ENCODE measurements around the gene GNG12.

GNG12 gene

GRCh38 chr1:67812226-67812625 lies 21.0 kb downstream of the GNG12 start:
- no peak for DNase-seq

GRCh38 chr1:67811781-67812180 lies 21.5 kb downstream of the GNG12 start:
- DNase-seq, result no peak

- no peak for DNase-seq
Observed at GRCh38 chr1:67809887-67810286, 23.4 kb downstream of the GNG12 start.

DNA sequence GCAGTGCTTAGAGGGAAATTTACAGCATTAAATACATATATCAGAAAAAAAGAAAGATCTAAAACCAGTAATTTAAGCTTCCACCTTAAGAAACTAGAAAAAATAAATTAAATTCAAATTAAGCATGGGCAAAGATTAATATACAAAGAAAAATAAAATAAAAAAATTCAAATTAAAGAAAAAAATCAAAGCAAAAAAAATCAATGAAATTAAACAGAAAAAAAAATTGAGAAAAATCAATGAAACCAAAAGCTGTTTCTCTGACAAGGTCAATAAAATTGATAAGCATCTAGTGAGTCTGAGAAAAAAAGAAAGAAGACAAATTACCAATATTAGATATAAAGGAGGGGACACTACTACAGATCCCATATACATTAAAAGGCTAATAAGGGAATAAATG lies 26.0 kb downstream of the GNG12 start:
- no peak for DNase-seq

DNA sequence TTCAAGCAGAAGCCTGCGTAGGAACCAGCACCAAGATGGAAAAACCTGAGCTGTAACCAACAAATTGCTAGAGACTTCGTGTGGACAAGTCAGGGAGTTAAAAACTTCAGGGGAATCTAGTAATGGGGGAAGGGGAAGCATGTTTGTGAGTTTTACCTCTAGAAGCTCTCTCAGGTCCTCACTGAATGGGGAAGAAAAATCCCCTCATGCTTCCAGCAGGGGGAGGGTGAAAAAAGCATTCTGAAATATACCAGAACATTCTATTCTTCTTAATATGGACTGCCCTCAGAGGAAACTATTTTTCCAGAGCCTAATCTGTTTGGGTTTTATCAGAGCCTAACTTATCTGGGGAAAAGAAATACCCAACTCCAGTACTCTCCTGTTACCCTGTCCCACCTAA lies 28.6 kb downstream of the GNG12 start:
- no peak for DNase-seq

- DNase-seq, result no peak
Observed at GRCh38 chr1:67803380-67804279, 29.6 kb downstream of the GNG12 start.

GRCh38 chr1:67802565-67802964 lies 30.7 kb downstream of the GNG12 start:
- DNase-seq, result no peak

GRCh38 chr1:67801903-67802302 lies 31.4 kb downstream of the GNG12 start:
- DNase-seq, result no peak

DNA sequence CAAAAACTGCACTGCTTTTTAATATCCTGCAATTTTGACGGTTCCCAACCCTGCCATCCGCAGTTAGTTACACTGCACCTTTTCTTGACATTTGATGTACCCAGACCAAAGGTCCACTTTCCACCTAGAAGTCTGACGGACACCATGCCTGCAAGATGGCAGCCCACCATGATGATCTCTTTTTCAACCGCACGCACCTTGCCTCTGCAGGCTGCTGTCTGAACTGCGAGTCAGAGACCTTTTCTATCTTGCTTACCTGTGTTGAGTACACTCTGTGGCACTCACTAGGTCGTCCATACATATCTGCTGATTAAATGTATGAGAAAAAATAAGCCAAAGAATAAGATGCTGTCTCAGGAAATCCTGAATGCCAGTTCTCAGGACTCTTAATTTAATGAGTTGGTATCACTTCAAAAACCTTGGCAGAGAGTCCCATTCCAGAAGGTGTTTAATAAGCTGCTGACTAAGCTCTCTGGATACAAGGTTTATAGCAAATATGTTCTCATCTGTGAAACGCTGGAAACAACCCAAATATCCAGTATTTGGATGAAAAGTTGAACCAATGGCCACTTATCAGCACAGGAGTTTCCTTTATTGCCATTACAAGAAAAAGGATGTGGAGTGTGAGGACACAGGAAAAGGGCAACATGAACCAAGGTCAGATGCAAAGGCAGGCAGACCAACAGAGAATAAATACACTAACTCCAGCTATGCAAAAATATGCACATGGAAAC lies 37.9 kb downstream of the GNG12 start:
- no peak for DNase-seq

DNA sequence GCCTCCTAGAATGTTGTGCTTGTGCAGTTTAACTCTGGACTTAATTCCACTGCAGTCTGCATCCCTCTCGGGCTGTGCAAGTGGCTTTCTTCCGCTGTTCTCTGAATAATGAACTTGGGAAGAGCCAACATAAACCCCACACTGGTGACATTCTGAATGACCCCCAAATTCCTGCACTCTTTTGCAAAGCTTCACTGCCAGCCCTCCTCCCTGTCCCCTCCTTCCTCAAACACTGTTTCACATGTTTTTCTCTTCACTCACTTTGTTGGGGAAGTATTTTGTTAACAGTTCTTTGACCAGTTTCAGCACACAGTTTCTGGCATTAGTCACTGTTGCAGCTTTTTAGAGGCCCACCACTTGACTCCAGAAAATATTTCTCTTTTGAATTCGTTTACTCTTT lies 39.7 kb downstream of the GNG12 start:
- DNase-seq, result no peak

DNA sequence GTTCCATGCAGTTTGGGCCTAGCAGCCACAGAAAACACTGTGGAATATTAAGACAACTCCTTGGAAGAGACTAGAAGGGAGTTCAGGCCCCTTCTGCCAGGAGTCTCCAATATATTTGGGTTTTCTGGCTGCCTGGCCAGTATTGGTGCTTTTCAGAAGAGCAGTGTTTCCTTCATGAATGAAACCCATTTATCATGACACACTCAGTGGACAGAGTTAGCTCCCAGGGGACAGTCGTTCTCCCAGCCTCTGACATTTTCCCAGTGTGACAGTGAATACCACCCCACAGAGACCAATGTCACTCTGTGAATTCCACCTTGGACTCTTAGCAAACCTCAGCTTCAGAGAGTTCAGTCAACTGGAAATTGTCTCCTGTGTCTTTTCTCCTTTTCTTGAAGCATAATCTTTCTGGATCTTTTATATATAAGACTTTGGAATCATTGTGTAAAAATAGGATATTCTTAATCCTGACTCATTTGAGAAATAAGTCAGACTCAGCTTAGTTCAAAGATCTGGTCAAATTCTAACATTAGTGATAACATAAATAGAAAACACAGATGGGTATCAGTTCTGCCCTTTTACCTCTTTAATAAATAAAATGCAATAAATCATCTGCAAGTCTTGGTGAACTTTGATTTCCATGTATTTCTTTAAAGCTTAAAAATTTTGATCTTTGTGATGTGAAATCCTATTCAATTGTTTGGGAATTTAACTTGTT lies 40.4 kb downstream of the GNG12 start:
- DNase-seq, result no peak

- no peak for DNase-seq
Observed at GRCh38 chr1:67792103-67792502, 41.2 kb downstream of the GNG12 start.

DNA sequence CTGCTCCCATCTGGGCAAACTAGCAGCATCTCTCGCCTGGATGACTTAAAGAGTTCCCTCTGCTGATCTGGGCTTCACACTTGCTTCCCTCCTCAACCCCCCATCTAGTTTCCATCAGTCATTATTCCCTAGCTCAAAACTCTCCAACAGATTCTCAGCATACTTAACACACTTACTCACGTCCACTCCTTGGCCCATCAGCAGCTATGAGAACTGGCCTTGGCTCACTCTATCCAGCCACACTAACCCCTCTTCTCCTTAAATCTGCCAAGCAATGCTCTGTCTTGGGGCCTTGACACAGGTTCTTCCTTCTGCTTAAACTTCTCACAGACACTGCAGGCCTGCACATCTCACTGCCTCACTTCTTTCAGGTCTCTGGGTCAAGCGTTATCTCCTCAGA lies 41.6 kb downstream of the GNG12 start:
- no peak for DNase-seq

DNA sequence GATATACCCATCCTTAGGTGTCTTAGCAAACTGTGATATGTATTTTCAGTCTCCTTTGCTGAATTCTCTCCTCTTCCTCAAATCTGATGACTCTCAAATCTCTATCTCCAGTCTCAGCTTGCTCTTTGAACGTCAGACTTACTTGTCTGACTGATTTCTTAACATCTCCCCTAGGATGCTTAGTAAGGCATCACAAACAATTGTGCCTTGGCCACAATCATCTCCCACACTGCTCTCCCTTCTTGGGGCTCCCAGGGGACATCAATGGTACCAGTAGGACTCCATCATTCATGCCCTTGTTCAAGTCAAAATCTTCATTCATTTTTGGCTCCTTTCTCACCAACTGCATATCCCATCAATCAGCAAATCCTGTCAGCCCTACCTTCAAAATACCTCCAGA lies 42.0 kb downstream of the GNG12 start:
- no peak for DNase-seq

DNA sequence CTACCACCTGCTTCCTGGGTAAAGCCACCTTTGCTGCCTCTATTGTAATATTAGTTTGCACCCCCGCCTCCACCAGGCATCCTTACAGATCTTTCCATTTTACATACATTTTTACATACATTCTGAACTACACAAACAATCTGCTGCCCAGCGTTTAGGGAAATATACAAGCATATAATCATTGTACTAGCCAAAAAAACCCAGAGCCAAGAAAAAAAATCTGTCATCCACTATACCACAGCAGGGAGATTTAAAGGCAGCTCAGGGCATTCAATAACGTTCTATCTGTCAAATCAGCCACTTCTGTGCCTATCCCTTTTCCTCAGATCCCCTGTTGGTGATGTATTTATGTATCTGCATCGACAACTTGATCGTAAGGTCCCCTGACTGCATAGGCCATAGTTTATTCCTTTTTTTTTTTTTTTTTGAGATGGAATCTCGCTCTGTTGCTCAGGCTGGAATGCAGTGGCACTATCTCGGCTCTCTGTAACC lies 43.0 kb downstream of the GNG12 start:
- DNase-seq, result no peak

- DNase-seq, result no peak
Observed at GRCh38 chr1:67789551-67789950, 43.7 kb downstream of the GNG12 start.

GRCh38 chr1:67788904-67789303 lies 44.4 kb downstream of the GNG12 start:
- DNase-seq, result no peak

DNA sequence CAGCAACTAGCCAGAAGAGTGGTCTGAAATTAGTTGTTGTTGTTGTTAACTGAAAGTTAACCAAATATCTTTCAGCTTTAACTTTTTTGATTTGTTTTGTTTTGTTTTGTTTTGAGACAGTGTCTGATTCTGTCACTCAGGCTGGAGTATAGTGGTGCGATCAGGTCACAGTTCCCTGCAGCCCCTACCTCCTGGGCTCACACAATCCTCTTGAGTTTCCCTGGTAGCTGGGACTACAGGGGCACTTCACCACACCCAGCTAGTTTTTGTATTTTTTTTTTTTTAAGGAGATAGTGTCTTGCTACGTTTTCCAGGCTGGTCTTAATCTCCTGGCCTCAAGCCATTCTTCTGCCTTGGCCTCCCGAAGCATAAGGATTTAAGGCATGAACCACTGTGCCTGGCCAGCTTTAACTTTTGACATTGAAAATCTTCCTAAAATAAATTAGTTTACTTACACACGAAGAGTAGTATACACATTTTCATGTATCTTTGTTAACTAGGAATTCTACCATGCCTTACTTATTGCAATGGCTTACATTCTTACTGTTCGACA lies 45.0 kb downstream of the GNG12 start:
- DNase-seq, result no peak

GRCh38 chr1:67787746-67788145 lies 45.5 kb downstream of the GNG12 start:
- no peak for DNase-seq

DNA sequence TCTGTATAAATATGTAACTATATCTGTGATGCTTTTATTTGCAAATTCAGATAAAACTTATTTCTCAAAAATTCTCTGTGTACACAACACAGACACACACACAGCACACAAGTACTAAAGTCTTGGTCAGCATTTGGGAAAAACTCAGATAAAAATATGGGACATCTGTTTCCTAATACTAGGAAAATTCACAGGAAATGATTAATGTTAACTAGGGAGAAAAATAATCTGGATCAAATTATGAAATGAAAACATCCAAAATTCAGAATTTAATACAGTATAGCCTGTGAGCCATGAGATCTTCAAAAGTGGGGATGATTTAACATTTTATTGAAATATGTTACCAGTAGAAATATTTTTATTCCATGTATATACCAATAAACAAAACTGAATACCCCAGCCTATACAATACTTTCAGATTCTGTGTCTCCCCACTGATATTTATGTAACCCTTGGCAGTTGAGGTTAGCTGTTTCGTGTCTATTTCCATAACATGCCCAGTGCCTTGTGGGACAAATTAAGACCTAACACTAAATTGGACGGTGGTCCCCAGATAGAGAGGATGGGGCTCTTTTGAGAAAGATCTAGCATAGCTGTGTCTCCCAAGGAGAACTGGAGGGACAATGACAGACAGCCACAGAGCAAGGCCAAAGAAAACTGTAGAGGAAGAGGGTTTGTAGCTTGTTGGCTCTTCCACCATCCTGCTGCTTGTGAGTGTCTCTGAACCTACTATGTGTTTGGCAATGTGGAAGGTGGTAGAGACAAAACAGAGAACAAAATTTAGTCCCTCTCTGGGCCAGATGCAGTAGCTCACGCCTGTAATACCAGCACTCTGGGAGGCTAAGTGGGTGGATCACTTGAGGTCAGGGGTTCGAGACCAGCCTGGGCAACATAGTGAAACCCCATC lies 47.2 kb downstream of the GNG12 start:
- no peak for DNase-seq

GRCh38 chr1:67784545-67785186 lies 48.6 kb downstream of the GNG12 start:
- no peak for DNase-seq

DNA sequence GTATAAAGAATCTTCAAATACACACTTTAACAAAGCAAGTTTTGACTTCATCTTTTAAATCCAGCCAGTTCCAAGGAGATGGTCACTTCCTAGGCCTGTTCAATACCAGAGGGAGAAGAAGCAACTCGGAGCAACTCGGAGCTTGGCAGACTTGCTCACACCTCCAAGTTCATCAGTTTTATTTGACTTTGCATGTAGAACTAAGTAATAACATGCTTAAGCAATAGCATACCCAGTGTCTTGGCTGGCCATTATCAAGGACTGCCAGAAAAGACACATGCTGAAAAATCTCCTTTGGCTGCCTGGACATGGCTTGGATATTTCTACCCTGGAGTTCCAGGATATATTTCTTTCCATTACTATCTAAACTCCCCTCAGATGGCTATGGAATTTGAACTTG lies 52.6 kb downstream of the GNG12 start:
- DNase-seq, result no peak

Measured in NCI-H2227 treated with DMSO at 0.1 percent for 48 hours (cell line).